BLaER1 treated with 17β-estradiol and CSF1 and Interleukin-3, amounts not matched to agents 10 nM and 100 nM (cell line): ENCODE measurements around the gene ACVR1C.
A peak's percentile ranks its signal among the peaks of the same experiment; 100 is the strongest.

Source experiments
- H3K27ac ChIP-seq, 11 experiments: shearing (Covaris generic); formaldehyde crosslinking; 2 replicates each; pipeline ENCODE4 v1.8.1; 2022
- H3K27me3 ChIP-seq, 11 experiments: shearing (Covaris generic); formaldehyde crosslinking; 2 replicates each; pipeline ENCODE4 v1.8.1; 2022
- H3K36me3 ChIP-seq, 11 experiments: shearing (Covaris generic); formaldehyde crosslinking; 2 replicates each; pipeline ENCODE4 v1.8.1; 2022
- H3K4me1 ChIP-seq, 10 experiments: shearing (Covaris generic); formaldehyde crosslinking; 2 replicates each; pipeline ENCODE4 v1.8.1; 2022
- H3K4me2 ChIP-seq, 11 experiments: shearing (Covaris generic); formaldehyde crosslinking; 2 replicates each; pipeline ENCODE4 v1.8.1; 2022
- H3K4me3 ChIP-seq, 10 experiments: shearing (Covaris generic); formaldehyde crosslinking; 2 replicates each; pipeline ENCODE4 v1.8.1; 2022
- H3K9ac ChIP-seq, 11 experiments: shearing (Covaris generic); formaldehyde crosslinking; 2 replicates each; pipeline ENCODE4 v1.8.1; 2022
- H3K9me3 ChIP-seq, 11 experiments: shearing (Covaris generic); formaldehyde crosslinking; replicated peaks in 1 of 11; 2 replicates each; pipeline ENCODE4 v1.8.1; 2022
- H4K20me1 ChIP-seq, 11 experiments: shearing (Covaris generic); formaldehyde crosslinking; 2 replicates each; pipeline ENCODE4 v1.8.1; 2022
- Cebpa-rat ChIP-seq, 11 experiments: shearing (Covaris generic); IDR thresholded peaks; 2 replicates each; pipeline ENCODE4 v1.8.1; 2022

Gene ACVR1C

GRCh38 chr2:157627594-157628476 is 829 bp downstream of the ACVR1C start:
- Histone ChIP-seq H3K4me1 (peaks cover 7 to 14% (median 11%) of the 10 kb centered on the region in 10 experiments; a peak in 17 of 20 replicates), H3K27me3 (peaks cover 18 to 32% (median 25%) of the 10 kb centered on the region in 11 experiments), H3K9me3 (peaks cover 0 to 5% (median 0%) of the 10 kb centered on the region in 11 experiments; a peak in 3 of 22 replicates), H3K4me3 (peak overlapping the region; percentile 53 to 72 (median 62)), H3K36me3 (no peaks in the 10 kb centered on the region), H4K20me1 (peaks cover 0 to 5% (median 0%) of the 10 kb centered on the region in 11 experiments; a peak in 1 of 22 replicates), H3K9ac (peak overlapping the region; percentile 18 to 66 (median 60); a peak in 15 of 22 replicates), H3K4me2 (peak overlapping the region; percentile 83 to 98 (median 94)), H3K27ac (no peak overlapping the region)
- no peak for TF ChIP-seq Cebpa-rat (IDR thresholded peaks at IDR 0.05)

- Histone ChIP-seq H3K27me3 (peaks cover 18 to 32% (median 25%) of the 10 kb centered on the region in 11 experiments), H3K27ac (no peak overlapping the region), H3K4me1 (peaks cover 7 to 14% (median 11%) of the 10 kb centered on the region in 10 experiments; a peak in 17 of 20 replicates), H3K4me3 (no peak overlapping the region), H3K4me2 (peak overlapping the region in 2 of 11 experiments; percentile 3 to 35; a peak in 1 of 22 replicates), H4K20me1 (peaks cover 0 to 5% (median 0%) of the 10 kb centered on the region in 11 experiments; a peak in 1 of 22 replicates), H3K9ac (no peak overlapping the region), H3K36me3 (no peaks in the 10 kb centered on the region), H3K9me3 (peaks cover 5 to 21% (median 14%) of the 10 kb centered on the region in 11 experiments; a peak in 17 of 22 replicates)
- no peak for TF ChIP-seq Cebpa-rat (IDR thresholded peaks at IDR 0.05)
Observed at GRCh38 chr2:157625296-157625695, 3.4 kb downstream of the ACVR1C start.

DNA sequence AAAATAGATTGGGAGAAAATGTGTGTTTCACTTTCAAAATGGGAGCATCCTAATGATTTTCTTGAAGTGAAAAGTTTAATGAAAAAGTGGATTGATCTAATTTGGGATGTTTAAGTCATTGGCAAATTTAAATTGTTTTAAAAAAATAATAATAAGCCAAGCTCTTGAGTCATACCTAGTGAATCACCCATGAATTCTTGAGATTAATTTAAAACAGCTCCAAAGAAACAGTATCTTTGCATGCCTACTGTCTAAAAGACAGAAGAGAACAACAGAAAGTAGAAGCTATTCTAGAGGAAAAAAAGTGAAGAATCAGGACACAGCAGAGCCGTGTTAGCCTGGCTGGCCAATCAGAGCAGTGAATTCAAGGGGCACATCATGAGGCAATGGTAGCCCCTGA is 7.7 kb downstream of the ACVR1C start:
- H3K27me3 ChIP-seq = peaks cover 0 to 1% (median 0%) of the 10 kb centered on the region in 11 experiments; a peak in 6 of 22 replicates
- TF ChIP-seq Cebpa-rat (IDR thresholded peaks at IDR 0.05) = no peak
- H4K20me1 ChIP-seq = no peaks in the 10 kb centered on the region
- no peaks in the 10 kb centered on the region for H3K36me3 ChIP-seq
- no peak overlapping the region for H3K27ac ChIP-seq
- peaks cover 5 to 21% (median 14%) of the 10 kb centered on the region in 11 experiments; a peak in 17 of 22 replicates for H3K9me3 ChIP-seq
- H3K9ac ChIP-seq = no peak overlapping the region
- H3K4me2 ChIP-seq = no peak overlapping the region
- no peak overlapping the region for H3K4me3 ChIP-seq
- peaks cover 0 to 4% (median 0%) of the 10 kb centered on the region in 10 experiments; a peak in 1 of 20 replicates for H3K4me1 ChIP-seq

GRCh38 chr2:157611726-157612125 is 16.9 kb downstream of the ACVR1C start:
- Histone ChIP-seq H3K36me3 (no peaks in the 10 kb centered on the region), H3K27ac (no peak overlapping the region), H3K4me2 (no peak overlapping the region), H4K20me1 (no peaks in the 10 kb centered on the region), H3K27me3 (no peaks in the 10 kb centered on the region), H3K4me3 (no peak overlapping the region), H3K4me1 (no peaks in the 10 kb centered on the region), H3K9me3 (peaks cover 7 to 24% (median 12%) of the 10 kb centered on the region in 11 experiments; a peak in 17 of 22 replicates), H3K9ac (no peak overlapping the region)
- no peak for TF ChIP-seq Cebpa-rat (IDR thresholded peaks at IDR 0.05)

DNA sequence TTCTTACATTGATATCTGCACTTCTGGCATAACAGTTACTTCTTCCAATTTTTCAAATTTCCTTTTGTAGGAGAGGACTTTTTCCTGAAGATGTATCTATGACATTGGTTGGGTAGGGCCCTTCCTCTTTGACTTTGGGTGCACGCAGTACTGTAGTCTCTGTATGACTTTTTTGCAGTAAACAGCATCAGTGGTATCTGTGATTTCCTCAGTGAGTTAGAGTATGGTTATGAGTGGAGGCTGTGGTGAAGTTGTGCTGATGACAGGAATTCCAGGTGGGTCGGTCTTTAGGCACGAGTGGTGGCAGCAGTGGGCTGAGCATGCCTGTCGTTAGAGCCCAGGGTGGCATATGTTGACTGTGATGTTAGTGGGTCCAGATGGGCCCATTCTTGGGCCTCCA is 17.6 kb downstream of the ACVR1C start:
- H3K4me1 ChIP-seq = no peaks in the 10 kb centered on the region

DNA sequence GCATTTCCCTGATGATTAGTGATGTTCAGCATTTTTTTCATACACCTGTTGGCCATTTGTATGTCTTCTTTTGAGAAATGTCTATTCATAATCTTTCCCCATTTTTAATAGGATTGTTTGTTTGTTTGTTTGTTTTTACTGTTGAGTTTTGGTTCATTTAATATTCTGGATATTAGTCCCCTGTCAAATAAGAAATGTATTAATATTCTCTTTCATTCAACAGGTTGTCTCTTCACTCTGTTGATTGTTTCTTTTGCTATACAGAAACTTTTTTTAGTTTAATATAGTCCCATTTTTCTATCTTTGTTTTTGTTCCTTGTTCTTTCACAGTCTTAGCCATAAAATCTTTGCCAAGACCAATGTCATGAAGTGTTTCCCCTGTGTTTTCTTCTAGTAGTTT is 22.1 kb downstream of the ACVR1C start:
- Histone ChIP-seq H3K9ac (no peak overlapping the region), H3K36me3 (no peaks in the 10 kb centered on the region), H3K27me3 (no peaks in the 10 kb centered on the region), H3K4me2 (no peak overlapping the region), H4K20me1 (no peaks in the 10 kb centered on the region), H3K4me3 (no peak overlapping the region), H3K9me3 (peaks cover 6 to 15% (median 9%) of the 10 kb centered on the region in 11 experiments; a peak in 16 of 22 replicates), H3K27ac (no peak overlapping the region), H3K4me1 (no peaks in the 10 kb centered on the region)
- no peak for TF ChIP-seq Cebpa-rat (IDR thresholded peaks at IDR 0.05)

More for the DNA sequence above, 17.6 kb downstream of the ACVR1C start:
- H3K9ac ChIP-seq = no peak overlapping the region
- no peaks in the 10 kb centered on the region for H4K20me1 ChIP-seq
- H3K27me3 ChIP-seq = no peaks in the 10 kb centered on the region
- no peak for TF ChIP-seq Cebpa-rat (IDR thresholded peaks at IDR 0.05)
- H3K4me2 ChIP-seq = no peak overlapping the region
- peaks cover 7 to 24% (median 12%) of the 10 kb centered on the region in 11 experiments; a peak in 17 of 22 replicates for H3K9me3 ChIP-seq
- H3K27ac ChIP-seq = no peak overlapping the region
- no peak overlapping the region for H3K4me3 ChIP-seq
- H3K36me3 ChIP-seq = no peaks in the 10 kb centered on the region

DNA sequence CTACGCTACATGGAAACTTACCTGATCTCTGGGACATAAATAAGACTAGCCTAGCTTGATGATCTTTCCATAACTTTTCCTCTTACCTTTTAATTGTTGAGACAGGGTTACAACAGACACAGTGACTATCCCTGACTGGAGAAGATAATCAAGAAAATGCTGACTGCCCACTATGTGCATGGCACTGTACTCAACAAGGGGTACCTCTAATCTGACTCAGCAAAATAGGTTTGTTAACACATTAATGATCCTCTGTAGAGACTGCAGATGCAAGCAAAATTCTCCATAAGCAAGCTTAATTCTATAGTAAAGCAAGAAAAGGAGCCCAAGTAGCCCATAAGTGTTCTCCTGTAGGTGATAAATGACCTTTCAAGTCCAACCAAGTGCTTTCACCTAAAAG is 25.5 kb downstream of the ACVR1C start:
- Histone ChIP-seq H3K4me1 (no peaks in the 10 kb centered on the region), H3K27me3 (no peaks in the 10 kb centered on the region), H3K4me3 (no peak overlapping the region)

DNA sequence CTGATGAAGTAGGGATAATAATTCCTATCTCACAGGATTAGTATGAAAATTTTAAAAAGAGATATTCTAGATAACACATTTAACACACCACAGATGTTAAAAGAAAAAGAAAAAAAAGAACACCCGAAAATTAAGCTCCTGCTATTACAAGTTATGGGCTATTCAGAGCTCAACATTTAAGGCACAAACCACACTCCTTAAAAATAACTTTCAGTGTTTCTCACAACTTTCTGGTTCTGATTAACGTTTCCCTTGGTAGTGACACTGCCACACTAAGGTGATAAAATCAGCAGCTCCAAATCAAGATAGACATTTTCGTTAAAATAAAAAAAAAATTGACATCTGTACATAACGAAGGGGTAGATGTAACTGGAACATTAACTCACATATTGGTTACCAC is 26.9 kb downstream of the ACVR1C start:
- Histone ChIP-seq H3K27me3 (no peaks in the 10 kb centered on the region; a peak in 1 of 22 replicates), H3K9ac (no peak overlapping the region), H3K4me3 (no peak overlapping the region), H3K9me3 (no peaks in the 10 kb centered on the region), H4K20me1 (no peaks in the 10 kb centered on the region), H3K4me2 (no peak overlapping the region), H3K27ac (no peak overlapping the region), H3K4me1 (no peaks in the 10 kb centered on the region), H3K36me3 (no peaks in the 10 kb centered on the region)
- TF ChIP-seq Cebpa-rat (IDR thresholded peaks at IDR 0.05) = no peak

More for the DNA sequence above, 25.5 kb downstream of the ACVR1C start:
- Histone ChIP-seq H3K36me3 (no peaks in the 10 kb centered on the region), H3K9me3 (no peaks in the 10 kb centered on the region), H4K20me1 (no peaks in the 10 kb centered on the region), H3K27ac (no peak overlapping the region), H3K4me2 (no peak overlapping the region), H3K9ac (no peak overlapping the region)
- no peak for TF ChIP-seq Cebpa-rat (IDR thresholded peaks at IDR 0.05)

GRCh38 chr2:157596992-157597681 is 31.5 kb downstream of the ACVR1C start:
- H3K27me3 ChIP-seq = no peaks in the 10 kb centered on the region; a peak in 1 of 22 replicates

More at GRCh38 chr2:157596992-157597681, 31.5 kb downstream of the ACVR1C start:
- Histone ChIP-seq H3K4me1 (no peaks in the 10 kb centered on the region), H4K20me1 (no peaks in the 10 kb centered on the region), H3K27ac (no peak overlapping the region), H3K36me3 (no peaks in the 10 kb centered on the region), H3K4me2 (peak overlapping the region; percentile 37 to 82 (median 48); a peak in 17 of 22 replicates), H3K4me3 (peak overlapping the region in 4 of 10 experiments; percentile 41 to 53 (median 50); a peak in 8 of 20 replicates), H3K9me3 (no peaks in the 10 kb centered on the region), H3K9ac (no peak overlapping the region; a peak in 1 of 22 replicates)
- no peak for TF ChIP-seq Cebpa-rat (IDR thresholded peaks at IDR 0.05)
